ENCODE results near the gene RPS15. TPM values are rescaled to one million over a fixed set of nuclear protein-coding genes. Genes with fewer than 3 reads are reported as not detected.

Gene RPS15
- total RNA-seq, 2 donors from 2014 or later = 757 to 1,081 TPM

GRCh38 chr19:1487576-1488281, 49.5 kb downstream of the RPS15 start:
- H3K36me3 Mint-ChIP-seq = no peaks in the 10 kb centered on the region
- H3K27ac Mint-ChIP-seq = no peak overlapping the region
- ATAC-seq (no peak), DNase-seq (ENCODE audit: low spot score) (no peak)
- H3K9me3 Mint-ChIP-seq = no peaks in the 10 kb centered on the region
- no peak overlapping the region for H3K4me3 Mint-ChIP-seq
- peaks cover 9 to 16% of the 10 kb centered on the region in 2 donors for H3K4me1 Mint-ChIP-seq (ENCODE audit: low read depth in 2 of 2)
- no peaks in the 10 kb centered on the region for H3K27me3 Mint-ChIP-seq

- H3K9me3 Mint-ChIP-seq = no peaks in the 10 kb centered on the region
- ATAC-seq = no peak
- H3K4me3 Mint-ChIP-seq = no peak overlapping the region
- peaks cover 9 to 16% of the 10 kb centered on the region in 2 donors for H3K4me1 Mint-ChIP-seq (ENCODE audit: low read depth in 2 of 2)
- H3K27ac Mint-ChIP-seq = no peak overlapping the region
- H3K36me3 Mint-ChIP-seq = no peaks in the 10 kb centered on the region
- H3K27me3 Mint-ChIP-seq = no peaks in the 10 kb centered on the region
- DNase-seq (ENCODE audit: low spot score) = no peak
Observed at GRCh38 chr19:1488282-1488601, 50.0 kb downstream of the RPS15 start.

- Mint-ChIP-seq H3K27ac (peak overlapping the region in 1 of 2 donors; percentile 64), H3K4me3 (peak overlapping the region; percentile 66), H3K4me1 (ENCODE audit: low read depth in 2 of 2) (peaks cover 9 to 16% of the 10 kb centered on the region in 2 donors), H3K36me3 (no peaks in the 10 kb centered on the region), H3K27me3 (no peaks in the 10 kb centered on the region), H3K9me3 (no peaks in the 10 kb centered on the region)
- DNase-seq (ENCODE audit: low spot score) = no peak
- ATAC-seq = no peak
Observed at GRCh38 chr19:1489463-1490310, 51.5 kb downstream of the RPS15 start.

Other genes starting within 250 kb of the RPS15 start
- gene STK11, start 232.6 kb upstream of the RPS15 start, total RNA-seq = 10 to 100 TPM; 50.9 to 79.2 TPM
- gene CBARP, start 200.4 kb upstream of the RPS15 start, total RNA-seq = under 1 TPM in 1 of 2 donors, not detected in 1; 0.28 TPM
- gene ATP5F1D, start 196.6 kb upstream of the RPS15 start, total RNA-seq = 100 to 1,000 TPM; 163 to 215 TPM
- 10 to 100 TPM; 85.9 to 88.3 TPM for gene MIDN, start 189.8 kb upstream of the RPS15 start, total RNA-seq
- 100 to 1,000 TPM; 226 to 251 TPM for gene CIRBP, start 169.1 kb upstream of the RPS15 start, total RNA-seq
- gene FAM174C, start 162.9 kb upstream of the RPS15 start, total RNA-seq = 10 to 100 TPM; 59.5 to 94.2 TPM
- gene EFNA2, start 152.5 kb upstream of the RPS15 start, total RNA-seq = not detected
- 10 to 100 TPM; 89.1 to 89.5 TPM for gene NDUFS7, start 54.5 kb upstream of the RPS15 start, total RNA-seq
- gene GAMT, start 36.9 kb upstream of the RPS15 start, total RNA-seq = 10 to 100 TPM in 1 of 2 donors, 1 to 10 TPM in 1; 5.2 to 15.6 TPM
- gene DAZAP1, start 30.8 kb upstream of the RPS15 start, total RNA-seq = 100 to 1,000 TPM; 233 to 282 TPM
- under 1 TPM; 0.05 to 0.17 TPM for gene APC2, start 11.7 kb downstream of the RPS15 start, total RNA-seq
- gene C19orf25, start 40.8 kb downstream of the RPS15 start, total RNA-seq = 10 to 100 TPM; 45.1 to 58.4 TPM
- 1 to 10 TPM; 1.2 to 2.3 TPM for gene PCSK4, start 52.0 kb downstream of the RPS15 start, total RNA-seq
- gene REEP6, start 52.8 kb downstream of the RPS15 start, total RNA-seq = 1 to 10 TPM; 1.7 to 3.2 TPM
- 1 to 10 TPM; 1.2 to 1.8 TPM for gene ADAMTSL5, start 74.6 kb downstream of the RPS15 start, total RNA-seq
- not detected for gene PLK5, start 85.7 kb downstream of the RPS15 start, total RNA-seq
- 1 to 10 TPM; 6.8 to 7.4 TPM for gene MEX3D, start 129.9 kb downstream of the RPS15 start, total RNA-seq
- 100 to 1,000 TPM in 1 of 2 donors, 10 to 100 TPM in 1; 92.5 to 233 TPM for gene MBD3, start 154.5 kb downstream of the RPS15 start, total RNA-seq
- 100 to 1,000 TPM; 179 to 184 TPM for gene UQCR11, start 167.1 kb downstream of the RPS15 start, total RNA-seq
- 10 to 100 TPM; 60.4 to 87.9 TPM for gene TCF3, start 214.2 kb downstream of the RPS15 start, total RNA-seq

All from natural killer cell treated with Interleukin-12 subunit alpha and Interleukin-12 subunit beta and Interleukin-15 and Interleukin-18, amount 100 ng/mL, for 72 hours (primary cell).